Esophagus muscularis mucosa (tissue), 4 donors: ENCODE data around the gene IFNA2. TPM values are rescaled to one million over a fixed set of nuclear protein-coding genes. Genes with fewer than 3 reads are reported as not detected.

Source experiments
- DNase-seq: peaks from one replicate; pipeline ENCODE4 v3.0.0-alpha.2; 2017; ENCODE audit errors: extremely low spot score
- H3K27ac ChIP-seq, 4 donors: fragments of 200-600 bp; sonication (generic); replicated peaks in 1 of 4; 1 replicate in 3 of 4; 2 replicates in 1 of 4; pipeline ENCODE4 v1.5.1; 2016 to 2019; ENCODE audit warnings: mild to moderate bottlenecking in 1 of 4
- H3K27me3 ChIP-seq, 4 donors: fragments of 200-600 bp; sonication (generic); one replicate each; pipeline versions ENCODE4 v1.5.1 to v1.6.0; 2016 to 2019
- H3K36me3 ChIP-seq, 4 donors: fragments of 200-600 bp; sonication (generic); one replicate each; pipeline ENCODE4 v1.5.1; 2016 to 2019
- H3K4me1 ChIP-seq, 4 donors: fragments of 200-600 bp; sonication (generic); one replicate each; pipeline ENCODE4 v1.5.1; 2016 to 2019
- H3K4me3 ChIP-seq, 4 donors: fragments of 200-600 bp; sonication (generic); 1 replicate in 2 of 4; 2 replicates in 2 of 4; pipeline ENCODE4 v1.5.1; 2016 to 2019; ENCODE audit warnings: mild to moderate bottlenecking in 4 of 4, moderate library complexity in 1 of 4
- H3K9me3 ChIP-seq, 4 donors: fragments of 200-600 bp; sonication (generic); 1 replicate in 3 of 4; 2 replicates in 1 of 4; pipeline ENCODE4 v1.5.1; 2016 to 2019
- CTCF ChIP-seq, 3 experiments: fragments of 200-600 bp in 2 of 3; fragments of 450-650 bp in 1 of 3; sonication (generic) in 2 of 3; IDR thresholded peaks; one replicate each; pipeline ENCODE4 v1.5.1; 2017 to 2019; ENCODE audit warnings: antibody characterized with exemption in 3 of 3, mild to moderate bottlenecking in 2 of 3, moderate library complexity in 1 of 3
- EP300 ChIP-seq: sonication (generic); formaldehyde crosslinking; IDR thresholded peaks from one replicate; pipeline ENCODE4 v1.6.1; 2017; ENCODE audit warnings: antibody characterized with exemption
- POLR2A ChIP-seq: fragments of 450-650 bp; IDR thresholded peaks from one replicate; pipeline ENCODE4 v1.6.1; 2017; ENCODE audit warnings: antibody characterized with exemption, moderate library complexity, mild to moderate bottlenecking, low read depth
- POLR2AphosphoS5 ChIP-seq, 2 donors: sonication (generic); formaldehyde crosslinking; IDR thresholded peaks; one replicate each; pipeline ENCODE4 v1.6.1; 2017; ENCODE audit warnings: antibody characterized with exemption in 2 of 2
- WGBS: methylation state at CpG from one replicate; pipeline ENCODE4 v1.1.5; 2018; 5-methylcytosine and 5-hydroxymethylcytosine counted together
- intact Hi-C: fragments of 100-400 bp; cut with DNase I; formaldehyde crosslinking; loops from one replicate; pipeline ENCODE4 v1.15.1; 2023
- total RNA-seq, 4 donors: library from RNA; depleted of rRNA; stranded (reverse); fragments of >200 nt; gene quantifications; one replicate each; pipeline versions ENCODE4 v1.1.0 to v1.2.1, GENCODE V29; 2016

Gene IFNA2
- total RNA-seq, 4 donors from 2014 or later: not detected

- no peak for DNase-seq
- no peaks in the 10 kb centered on the region for H3K4me1 ChIP-seq
- H3K4me3 ChIP-seq: no peak overlapping the region
- H3K36me3 ChIP-seq: no peaks in the 10 kb centered on the region
- no peaks in the 10 kb centered on the region for H3K9me3 ChIP-seq
- intact Hi-C loops: no loop called here
- no peaks in the 10 kb centered on the region for H3K27me3 ChIP-seq
- TF ChIP-seq POLR2AphosphoS5 (IDR thresholded peaks at IDR 0.05) (no peak), CTCF (IDR thresholded peaks at IDR 0.05) (no peak), EP300 (no peak), POLR2A (no peak)
- no peak overlapping the region for H3K27ac ChIP-seq
- WGBS: 66% methylated on average over 1 of the region's 1 CpG
Observed at GRCh38 chr9:21428235-21428634, 43.0 kb upstream of the IFNA2 start.

GRCh38 chr9:21415493-21416267, 30.5 kb upstream of the IFNA2 start:
- WGBS: 75% methylated on average over 5 of the region's 5 CpGs
- no peaks in the 10 kb centered on the region for H3K4me1 ChIP-seq
- no peak overlapping the region for H3K27ac ChIP-seq

GRCh38 chr9:21414220-21414940, 29.2 kb upstream of the IFNA2 start:
- Histone ChIP-seq H3K4me1 (no peaks in the 10 kb centered on the region), H3K9me3 (no peaks in the 10 kb centered on the region)
- WGBS: 82% methylated on average over 2 of the region's 2 CpGs

More at GRCh38 chr9:21415493-21416267, 30.5 kb upstream of the IFNA2 start:
- DNase-seq: no peak
- Histone ChIP-seq H3K9me3 (no peaks in the 10 kb centered on the region), H3K36me3 (no peaks in the 10 kb centered on the region), H3K27me3 (no peaks in the 10 kb centered on the region), H3K4me3 (no peak overlapping the region)
- TF ChIP-seq CTCF (IDR thresholded peaks at IDR 0.05) (no peak), EP300 (no peak), POLR2AphosphoS5 (IDR thresholded peaks at IDR 0.05) (no peak), POLR2A (no peak)
- intact Hi-C loops: no loop called here

GRCh38 chr9:21413624-21414023, 28.4 kb upstream of the IFNA2 start:
- no peaks in the 10 kb centered on the region for H3K27me3 ChIP-seq
- DNase-seq: no peak
- WGBS: 61% methylated on average over 4 of the region's 5 CpGs
- H3K4me1 ChIP-seq: no peaks in the 10 kb centered on the region
- intact Hi-C loops: no loop called here
- no peak overlapping the region for H3K27ac ChIP-seq
- no peak overlapping the region for H3K4me3 ChIP-seq
- no peaks in the 10 kb centered on the region for H3K9me3 ChIP-seq
- TF ChIP-seq CTCF (IDR thresholded peaks at IDR 0.05) (peak in 1 of 3 experiments; percentile 2), POLR2AphosphoS5 (IDR thresholded peaks at IDR 0.05) (no peak)
- H3K36me3 ChIP-seq: no peaks in the 10 kb centered on the region

More at GRCh38 chr9:21414220-21414940, 29.2 kb upstream of the IFNA2 start:
- no peak overlapping the region for H3K27ac ChIP-seq
- intact Hi-C loops: no loop called here
- H3K4me3 ChIP-seq: no peak overlapping the region
- TF ChIP-seq POLR2A: no peak
- TF ChIP-seq EP300: no peak
- no peak for TF ChIP-seq CTCF (IDR thresholded peaks at IDR 0.05)
- no peak for TF ChIP-seq POLR2AphosphoS5 (IDR thresholded peaks at IDR 0.05)
- H3K36me3 ChIP-seq: no peaks in the 10 kb centered on the region
- H3K27me3 ChIP-seq: no peaks in the 10 kb centered on the region
- no peak for DNase-seq
